Liver (tissue), 9 donors: ENCODE measurements around the gene ERC2. TPM values are rescaled to one million over a fixed set of nuclear protein-coding genes. Genes with fewer than 3 reads are reported as not detected.

Experiments
- DNase-seq: peaks from one replicate; pipeline ENCODE4 v3.0.0-alpha.2; 2017; ENCODE audit warnings: low spot score
- H3K27ac ChIP-seq, 2 donors: one replicate each; pipeline ENCODE4 v1.7.0; 2013; ENCODE audit warnings: inconsistent platforms in 2 of 2, low read length in 2 of 2, control low read depth in 1 of 2, low read depth in 1 of 2, mild to moderate bottlenecking in 1 of 2
- H3K27me3 ChIP-seq, 4 donors: one replicate each; pipeline versions ENCODE4 v1.6.1 to v1.7.0; 2013; ENCODE audit warnings: low read length in 3 of 4, inconsistent platforms in 1 of 4, mild to moderate bottlenecking in 1 of 4, moderate library complexity in 1 of 4; ENCODE audit not compliant: control insufficient read depth in 4 of 4, insufficient read depth in 4 of 4
- H3K36me3 ChIP-seq, 4 donors: one replicate each; pipeline versions ENCODE4 v1.6.1 to v1.7.0; 2013; ENCODE audit warnings: low read length in 3 of 4, mild to moderate bottlenecking in 3 of 4, low read depth in 1 of 4, moderate library complexity in 1 of 4; ENCODE audit not compliant: control insufficient read depth in 4 of 4, insufficient read depth in 3 of 4
- H3K4me1 ChIP-seq, 4 donors: one replicate each; pipeline versions ENCODE4 v1.6.1 to v1.7.0; 2013; ENCODE audit warnings: low read length in 3 of 4, mild to moderate bottlenecking in 3 of 4, moderate library complexity in 1 of 4; ENCODE audit not compliant: control insufficient read depth in 4 of 4, insufficient read depth in 4 of 4
- H3K4me3 ChIP-seq, 3 donors: one replicate each; pipeline versions ENCODE4 v1.6.1 to v1.7.0; 2013; ENCODE audit warnings: low read length in 3 of 3, control low read depth in 1 of 3, low read depth in 1 of 3, mild to moderate bottlenecking in 1 of 3
- H3K9ac ChIP-seq, 2 donors: one replicate each; pipeline ENCODE4 v1.7.0; 2013; ENCODE audit warnings: low read length in 2 of 2, mild to moderate bottlenecking in 2 of 2, moderate library complexity in 2 of 2, control low read depth in 1 of 2, low read depth in 1 of 2
- H3K9me3 ChIP-seq, 4 donors: one replicate each; pipeline versions ENCODE4 v1.6.1 to v1.7.0; 2013; ENCODE audit warnings: low read length in 3 of 4; ENCODE audit not compliant: control insufficient read depth in 4 of 4
- ATF3 ChIP-seq: IDR thresholded peaks from 2 replicates; pipeline ENCODE4 v1.6.1; 2016; ENCODE audit warnings: antibody characterized with exemption
- CTCF ChIP-seq: fragments of 150-350 bp; IDR thresholded peaks from 2 replicates; pipeline ENCODE4 v1.5.1; 2017; ENCODE audit warnings: improper control_type of control experiment, low read depth, low read length; ENCODE audit not compliant: missing input control
- EGR1 ChIP-seq, 2 donors: IDR thresholded peaks; 2 replicates each; pipeline ENCODE4 v1.6.1; 2016 to 2018; ENCODE audit warnings: antibody characterized with exemption in 2 of 2, low read depth in 2 of 2
- FOXA1 ChIP-seq: IDR thresholded peaks from 2 replicates; pipeline ENCODE4 v1.6.1; 2016; ENCODE audit warnings: antibody characterized with exemption
- FOXA2 ChIP-seq: IDR thresholded peaks from 2 replicates; pipeline ENCODE4 v1.6.1; 2016; ENCODE audit warnings: antibody characterized with exemption
- HNF4A ChIP-seq, 2 donors: conservative IDR thresholded peaks; 2 replicates each; pipeline ENCODE4 v1.6.1; 2016; ENCODE audit warnings: antibody characterized with exemption in 2 of 2, mild to moderate bottlenecking in 2 of 2
- HNF4G ChIP-seq: IDR thresholded peaks from 2 replicates; pipeline ENCODE4 v1.6.1; 2016; ENCODE audit warnings: antibody characterized with exemption
- JUND ChIP-seq, 2 donors: IDR thresholded peaks; 2 replicates each; pipeline ENCODE4 v1.6.1; 2016; ENCODE audit warnings: antibody characterized with exemption in 2 of 2
- MAX ChIP-seq: IDR thresholded peaks from 2 replicates; pipeline ENCODE4 v1.6.1; 2016; ENCODE audit warnings: antibody characterized with exemption
- NR2F2 ChIP-seq: IDR thresholded peaks from 2 replicates; pipeline ENCODE4 v1.6.1; 2016; ENCODE audit warnings: antibody characterized with exemption
- RAD21 ChIP-seq, 2 donors: IDR thresholded peaks; 2 replicates each; pipeline ENCODE4 v1.6.1; 2016; ENCODE audit warnings: antibody characterized with exemption in 2 of 2, mild to moderate bottlenecking in 2 of 2
- REST ChIP-seq: IDR thresholded peaks from 2 replicates; pipeline ENCODE4 v1.6.1; 2016; ENCODE audit warnings: antibody characterized with exemption, mild to moderate bottlenecking
- RXRA ChIP-seq, 2 donors: IDR thresholded peaks; 2 replicates each; pipeline ENCODE4 v1.6.1; 2017 to 2018; ENCODE audit warnings: antibody characterized with exemption in 2 of 2, mild to moderate bottlenecking in 1 of 2
- SP1 ChIP-seq: IDR thresholded peaks from 2 replicates; pipeline ENCODE4 v1.6.1; 2018; ENCODE audit warnings: antibody characterized with exemption, mild to moderate bottlenecking
- TAF1 ChIP-seq: conservative IDR thresholded peaks from 2 replicates; pipeline ENCODE4 v1.6.1; 2016; ENCODE audit warnings: antibody characterized with exemption, mild to moderate bottlenecking
- YY1 ChIP-seq: IDR thresholded peaks from 2 replicates; pipeline ENCODE4 v1.6.1; 2016; ENCODE audit warnings: antibody characterized with exemption, mild to moderate bottlenecking
- ZBTB33 ChIP-seq: IDR thresholded peaks from 2 replicates; pipeline ENCODE4 v1.6.1; 2016; ENCODE audit warnings: antibody characterized with exemption
- WGBS: extraction: QIAGEN DNeasy Blood & Tissue Kit; methylation state at CpG from one replicate; pipeline ENCODE4 v1.1.7; 2013; 5-methylcytosine and 5-hydroxymethylcytosine counted together
- polyA plus RNA-seq, 2 donors: library from polyadenylated mRNA; stranded (reverse) in 1 of 2; unstranded in 1 of 2; fragments of 200-250 nt in 1 of 2; fragments of >200 nt in 1 of 2; fragmentation: Nextera tagmentation in 1 of 2; extraction: Ambion mirVana in 1 of 2; gene quantifications; one replicate each; pipeline versions ENCODE4 v1.2.1 to v1.2.3, GENCODE V29; 2013 to 2015
- total RNA-seq, 2 donors: library from RNA; depleted of rRNA; stranded (reverse); fragments of >200 nt; gene quantifications; one replicate each; pipeline ENCODE4 v1.2.3, GENCODE V29; 2014
- donor health status: healthy.
- donor health status: healthy.
- donor health status: healthy.
- donor health status: healthy.
- donor health status: healthy.

The ERC2 gene
- total and polyA plus RNA-seq, 4 donors: 0.14 to 0.25 TPM; not detected in 2

- Histone ChIP-seq H3K4me3 (no peak overlapping the region), H3K4me1 (no peaks in the 10 kb centered on the region), H3K27me3 (no peaks in the 10 kb centered on the region), H3K36me3 (no peaks in the 10 kb centered on the region), H3K9me3 (no peaks in the 10 kb centered on the region), H3K9ac (no peak overlapping the region), H3K27ac (no peak overlapping the region)
- no peak for DNase-seq
- WGBS: 69% methylated on average over 2 of the region's 2 CpGs
- no peak for TF ChIP-seq RXRA (IDR thresholded peaks at IDR 0.05)
- TF ChIP-seq REST: no peak
- TF ChIP-seq ATF3: no peak
- no peak for TF ChIP-seq YY1
- no peak for TF ChIP-seq FOXA1
- TF ChIP-seq RAD21 (IDR thresholded peaks at IDR 0.05): no peak
- TF ChIP-seq NR2F2: no peak
- TF ChIP-seq ZBTB33: no peak
These were observed 610.6 kb downstream of the ERC2 start for GRCh38 chr3:55857633-55858032.

GRCh38 chr3:55855311-55855710 is 613.0 kb downstream of the ERC2 start:
- Histone ChIP-seq H3K9me3 (no peaks in the 10 kb centered on the region), H3K4me1 (no peaks in the 10 kb centered on the region), H3K36me3 (no peaks in the 10 kb centered on the region), H3K27me3 (no peaks in the 10 kb centered on the region), H3K9ac (no peak overlapping the region), H3K4me3 (no peak overlapping the region), H3K27ac (no peak overlapping the region)
- DNase-seq: no peak
- 70% methylated on average over 2 of the region's 2 CpGs for WGBS
- TF ChIP-seq HNF4G (no peak), JUND (IDR thresholded peaks at IDR 0.05) (no peak), YY1 (no peak), REST (no peak), FOXA1 (no peak), TAF1 (no peak), RAD21 (IDR thresholded peaks at IDR 0.05) (no peak), RXRA (IDR thresholded peaks at IDR 0.05) (no peak), MAX (no peak), ATF3 (no peak), ZBTB33 (no peak), EGR1 (IDR thresholded peaks at IDR 0.05; ENCODE audit: low read depth in 2 of 2) (no peak), HNF4A (conservative IDR thresholded peaks at IDR 0.05) (no peak), SP1 (no peak), CTCF (no peak), FOXA2 (no peak), NR2F2 (no peak)
